ENCODE measurements around the gene FOXO1. TPM values are rescaled to one million over a fixed set of nuclear protein-coding genes. Genes with fewer than 3 reads are reported as not detected.

Gene FOXO1
- total RNA-seq, 2 donors from 2014 or later: 20.1 to 29.7 TPM

- H3K27me3 ChIP-seq (ENCODE audit: control insufficient read depth, insufficient read depth, low read length, poor library complexity, severe bottlenecking): no peaks in the 10 kb centered on the region
- H3K4me3 ChIP-seq (ENCODE audit: low read length): peak overlapping the region; percentile 23
- no peaks in the 10 kb centered on the region for H3K9me3 Mint-ChIP-seq
- H3K4me1 ChIP-seq (ENCODE audit: control insufficient read depth, insufficient read depth, low read length): peaks cover 13% of the 10 kb centered on the region
- no peak for DNase-seq
- H3K36me3 Mint-ChIP-seq (ENCODE audit: low read depth): no peaks in the 10 kb centered on the region
- H3K9ac ChIP-seq (ENCODE audit: extremely low read depth, low read length, poor library complexity, severe bottlenecking): no peak overlapping the region
- H3K27ac ChIP-seq (ENCODE audit: low read depth, low read length): peak overlapping the region; percentile 34
- H3K27me3 Mint-ChIP-seq (ENCODE audit: insufficient read depth): no peaks in the 10 kb centered on the region
- 89 to 92% methylated on average over 7 to 8 of the region's 8 CpGs for WGBS, 2 experiments (ENCODE audit: insufficient coverage in 1 of 2, insufficient read length in 1 of 2)
- no peak overlapping the region for H3K4me3 Mint-ChIP-seq
- peaks cover 20% of the 10 kb centered on the region for H3K4me1 Mint-ChIP-seq
- TF ChIP-seq CTCF (conservative IDR thresholded peaks at IDR 0.05): no peak
- peak overlapping the region; percentile 82 for H3K27ac Mint-ChIP-seq
- H3K9me3 ChIP-seq (ENCODE audit: control insufficient read depth, low read length): no peaks in the 10 kb centered on the region
- H3K36me3 ChIP-seq (ENCODE audit: control insufficient read depth, insufficient read depth, low read length): no peaks in the 10 kb centered on the region
These were observed 148.7 kb downstream of the FOXO1 start for GRCh38 chr13:40517486-40518480.

GRCh38 chr13:40515702-40516101 lies 150.7 kb downstream of the FOXO1 start:
- H3K4me3 ChIP-seq (ENCODE audit: low read length): no peak overlapping the region
- no peak for TF ChIP-seq CTCF (conservative IDR thresholded peaks at IDR 0.05)
- no peak for DNase-seq
- no peaks in the 10 kb centered on the region for H3K9me3 ChIP-seq (ENCODE audit: control insufficient read depth, low read length)
- H3K9ac ChIP-seq (ENCODE audit: extremely low read depth, low read length, poor library complexity, severe bottlenecking): no peak overlapping the region
- Mint-ChIP-seq H3K4me1 (peaks cover 20% of the 10 kb centered on the region), H3K27ac (no peak overlapping the region), H3K9me3 (no peaks in the 10 kb centered on the region), H3K4me3 (no peak overlapping the region), H3K27me3 (ENCODE audit: insufficient read depth) (no peaks in the 10 kb centered on the region), H3K36me3 (ENCODE audit: low read depth) (no peaks in the 10 kb centered on the region)
- H3K36me3 ChIP-seq (ENCODE audit: control insufficient read depth, insufficient read depth, low read length): no peaks in the 10 kb centered on the region
- H3K4me1 ChIP-seq (ENCODE audit: control insufficient read depth, insufficient read depth, low read length): peaks cover 13% of the 10 kb centered on the region
- H3K27me3 ChIP-seq (ENCODE audit: control insufficient read depth, insufficient read depth, low read length, poor library complexity, severe bottlenecking): no peaks in the 10 kb centered on the region
- WGBS, 2 experiments (ENCODE audit: insufficient coverage in 1 of 2, insufficient read length in 1 of 2): 93 to 100% methylated on average over 1 of the region's 1 CpG
- H3K27ac ChIP-seq (ENCODE audit: low read depth, low read length): no peak overlapping the region

- H3K36me3 Mint-ChIP-seq (ENCODE audit: low read depth): no peaks in the 10 kb centered on the region
These were observed 151.6 kb downstream of the FOXO1 start for GRCh38 chr13:40514802-40515201.

More at GRCh38 chr13:40514802-40515201, 151.6 kb downstream of the FOXO1 start:
- no peak overlapping the region for H3K4me3 ChIP-seq (ENCODE audit: low read length)
- Mint-ChIP-seq H3K27me3 (ENCODE audit: insufficient read depth) (no peaks in the 10 kb centered on the region), H3K9me3 (no peaks in the 10 kb centered on the region), H3K27ac (no peak overlapping the region), H3K4me1 (peaks cover 20% of the 10 kb centered on the region), H3K4me3 (no peak overlapping the region)
- WGBS, 2 experiments (ENCODE audit: insufficient coverage in 1 of 2, insufficient read length in 1 of 2): 92 to 100% methylated on average over 2 of the region's 2 CpGs
- no peak overlapping the region for H3K9ac ChIP-seq (ENCODE audit: extremely low read depth, low read length, poor library complexity, severe bottlenecking)
- no peaks in the 10 kb centered on the region for H3K36me3 ChIP-seq (ENCODE audit: control insufficient read depth, insufficient read depth, low read length)
- no peaks in the 10 kb centered on the region for H3K9me3 ChIP-seq (ENCODE audit: control insufficient read depth, low read length)
- no peak overlapping the region for H3K27ac ChIP-seq (ENCODE audit: low read depth, low read length)
- H3K4me1 ChIP-seq (ENCODE audit: control insufficient read depth, insufficient read depth, low read length): peaks cover 13% of the 10 kb centered on the region
- no peaks in the 10 kb centered on the region for H3K27me3 ChIP-seq (ENCODE audit: control insufficient read depth, insufficient read depth, low read length, poor library complexity, severe bottlenecking)
- no peak for TF ChIP-seq CTCF (conservative IDR thresholded peaks at IDR 0.05)
- DNase-seq: no peak
